Right cardiac atrium (tissue), 5 donors: ENCODE results near the gene ACY1. TPM values are rescaled to one million over a fixed set of nuclear protein-coding genes. Genes with fewer than 3 reads are reported as not detected.

Source experiments
- ATAC-seq, 2 donors: fragments of 200-7000 bp; cut with Tn5 transposase; one replicate each; pipeline versions ENCODE4 v1.8.0 to v1.9.1; 2020; ENCODE audit warnings: moderate library complexity in 2 of 2, mild to moderate bottlenecking in 1 of 2
- DNase-seq, 3 donors: peaks; one replicate each; pipeline ENCODE4 v3.0.0-alpha.2; 2020
- H3K27ac ChIP-seq: one replicate; pipeline ENCODE4 v1.5.1; 2013; ENCODE audit warnings: mild to moderate bottlenecking, low read length, control low read depth, moderate library complexity
- H3K27me3 ChIP-seq: one replicate; pipeline ENCODE4 v1.6.1; 2013; ENCODE audit not compliant: control insufficient read depth, insufficient read depth
- H3K4me1 ChIP-seq: one replicate; pipeline ENCODE4 v1.6.1; 2013; ENCODE audit warnings: low read length; ENCODE audit not compliant: control insufficient read depth, insufficient read depth
- H3K4me3 ChIP-seq: one replicate; pipeline ENCODE4 v1.5.1; 2013; ENCODE audit warnings: low read length, control low read depth
- H3K9me3 ChIP-seq: one replicate; pipeline ENCODE4 v1.6.1; 2013; ENCODE audit warnings: low read length; ENCODE audit not compliant: control insufficient read depth
- WGBS: extraction: QIAGEN DNeasy Blood & Tissue Kit; methylation state at CpG from one replicate; pipeline ENCODE4 v1.1.7; 2013; 5-methylcytosine and 5-hydroxymethylcytosine counted together
- intact Hi-C, 4 donors: fragments of 100-400 bp; cut with DNase I; formaldehyde crosslinking; loops; one replicate each; pipeline versions ENCODE4 v1.11.0 to v1.14.0; 2022 to 2023
- polyA plus RNA-seq: library from polyadenylated mRNA; stranded (reverse); fragments of 200-250 nt; gene quantifications from one replicate; pipeline ENCODE4 v1.2.3, GENCODE V29; 2013
- total RNA-seq, 4 donors: library from RNA; stranded (reverse); fragmentation: NEBNext Ultra II Directional; extraction: Animal tissue kit (Norgen Biotek cat#: 25700); gene quantifications; one replicate each; pipeline ENCODE4 v1.2.1, GENCODE V29; 2021
- donor health status: healthy with polysubstance abuse.
- donor health status: DM: no; HTN: yes; CAD: no.
- donor health status: DM: no; HTN: no; CAD: no.
- donor health status: DM: no; HTN: yes; CAD: no; lungs with severe emphysema.
- donor health status: DM: yes; HTN: yes; CAD: no.

The ACY1 gene
- total and polyA plus RNA-seq, 5 donors, result 18.4 to 27.2 (median 19.6) TPM

- peak in 1 of 3 donors; percentile 32 for DNase-seq
- ATAC-seq, result no peak
- Histone ChIP-seq H3K4me1 (peaks cover 59% of the 10 kb centered on the region), H3K9me3 (no peaks in the 10 kb centered on the region), H3K4me3 (peak overlapping the region; percentile 21), H3K27ac (peak overlapping the region; percentile 98), H3K27me3 (no peaks in the 10 kb centered on the region)
- WGBS, result 81% methylated on average over 3 of the region's 3 CpGs
- intact Hi-C loops, result no loop called here
Observed at GRCh38 chr3:52023101-52023770, 39.9 kb downstream of the ACY1 start.

- peak overlapping the region; percentile 98 for H3K27ac ChIP-seq
- H3K4me3 ChIP-seq, result peak overlapping the region; percentile 21
- WGBS, result 42% methylated on average over 8 of the region's 8 CpGs
- peaks cover 53% of the 10 kb centered on the region for H3K4me1 ChIP-seq
- intact Hi-C loops, result no loop called here
- H3K9me3 ChIP-seq, result no peaks in the 10 kb centered on the region
- peak in 1 of 3 donors; percentile 43 for DNase-seq
- no peak for ATAC-seq
- H3K27me3 ChIP-seq, result no peaks in the 10 kb centered on the region
Observed at GRCh38 chr3:52023860-52024764, 40.8 kb downstream of the ACY1 start.

- 70% methylated on average over 6 of the region's 6 CpGs for WGBS
- Histone ChIP-seq H3K27me3 (no peaks in the 10 kb centered on the region), H3K9me3 (no peaks in the 10 kb centered on the region), H3K27ac (peak overlapping the region; percentile 98), H3K4me3 (no peak overlapping the region), H3K4me1 (peaks cover 47% of the 10 kb centered on the region)
- ATAC-seq (peak in 1 of 2 donors; percentile 2), DNase-seq (peak in 1 of 3 donors; percentile 13)
- intact Hi-C loops, result no loop called here
Observed at GRCh38 chr3:52024765-52025452, 41.6 kb downstream of the ACY1 start.

- intact Hi-C loops, result no loop called here
- Histone ChIP-seq H3K4me3 (no peak overlapping the region), H3K27me3 (no peaks in the 10 kb centered on the region), H3K9me3 (no peaks in the 10 kb centered on the region), H3K4me1 (peaks cover 41% of the 10 kb centered on the region), H3K27ac (peak overlapping the region; percentile 40)
- 61% methylated on average over 7 of the region's 7 CpGs for WGBS
- DNase-seq (peak in 1 of 3 donors; percentile 63), ATAC-seq (no peak)
Observed at GRCh38 chr3:52025453-52025852, 42.1 kb downstream of the ACY1 start.

GRCh38 chr3:52026041-52026440, 42.7 kb downstream of the ACY1 start:
- intact Hi-C loops, result no loop called here
- H3K27ac ChIP-seq, result peak overlapping the region; percentile 40
- WGBS, result 42% methylated on average over 4 of the region's 4 CpGs
- peaks cover 37% of the 10 kb centered on the region for H3K4me1 ChIP-seq
- ATAC-seq (no peak), DNase-seq (peak in 1 of 3 donors; percentile 57)
- H3K27me3 ChIP-seq, result no peaks in the 10 kb centered on the region
- H3K9me3 ChIP-seq, result no peaks in the 10 kb centered on the region
- H3K4me3 ChIP-seq, result no peak overlapping the region

- Histone ChIP-seq H3K4me3 (no peak overlapping the region), H3K27ac (peak overlapping the region; percentile 81), H3K27me3 (no peaks in the 10 kb centered on the region), H3K4me1 (peaks cover 18% of the 10 kb centered on the region), H3K9me3 (no peaks in the 10 kb centered on the region)
- intact Hi-C loops, result no loop called here
- 62% methylated on average over 12 of the region's 12 CpGs for WGBS
- peak; percentile 74 to 91 (median 90) for DNase-seq
- peak; percentile 67 to 78 for ATAC-seq
Observed at GRCh38 chr3:52028572-52028971, 45.2 kb downstream of the ACY1 start.

- 49% methylated on average over 9 of the region's 9 CpGs for WGBS
- no peaks in the 10 kb centered on the region for H3K9me3 ChIP-seq
- peaks cover 16% of the 10 kb centered on the region for H3K4me1 ChIP-seq
- no peak overlapping the region for H3K4me3 ChIP-seq
- peak; percentile 25 to 32 for ATAC-seq
- peak overlapping the region; percentile 81 for H3K27ac ChIP-seq
- no peaks in the 10 kb centered on the region for H3K27me3 ChIP-seq
- DNase-seq, result peak in 1 of 3 donors; percentile 52
- intact Hi-C loops, result no loop called here
Observed at GRCh38 chr3:52029053-52029452, 45.7 kb downstream of the ACY1 start.

- ATAC-seq (no peak), DNase-seq (peak in 1 of 3 donors; percentile 38)
- intact Hi-C loops, result no loop called here
- H3K27ac ChIP-seq, result peak overlapping the region; percentile 25
- no peak overlapping the region for H3K4me3 ChIP-seq
- WGBS, result 86% methylated on average over 10 of the region's 10 CpGs
- H3K9me3 ChIP-seq, result no peaks in the 10 kb centered on the region
- no peaks in the 10 kb centered on the region for H3K27me3 ChIP-seq
- peaks cover 16% of the 10 kb centered on the region for H3K4me1 ChIP-seq
Observed at GRCh38 chr3:52029535-52029934, 46.2 kb downstream of the ACY1 start.

- WGBS, result 84% methylated on average over 11 of the region's 11 CpGs
- Histone ChIP-seq H3K27ac (no peak overlapping the region), H3K4me1 (peaks cover 9% of the 10 kb centered on the region), H3K27me3 (no peaks in the 10 kb centered on the region), H3K9me3 (no peaks in the 10 kb centered on the region), H3K4me3 (no peak overlapping the region)
- no peak for DNase-seq
- intact Hi-C loops, result no loop called here
- no peak for ATAC-seq
Observed at GRCh38 chr3:52030714-52031310, 47.5 kb downstream of the ACY1 start.

- intact Hi-C loops, result no loop called here
- Histone ChIP-seq H3K4me3 (no peak overlapping the region), H3K27me3 (no peaks in the 10 kb centered on the region), H3K9me3 (no peaks in the 10 kb centered on the region), H3K4me1 (peaks cover 3% of the 10 kb centered on the region), H3K27ac (no peak overlapping the region)
- ATAC-seq (no peak), DNase-seq (peak in 1 of 3 donors; percentile 47)
- WGBS, result 80% methylated on average over 10 of the region's 10 CpGs
Observed at GRCh38 chr3:52031896-52032295, 48.6 kb downstream of the ACY1 start.
